AG04449 (cell line): ENCODE data around the gene PTPN12.
"Not testable (repeated sequence)": the region's sequence is repeated elsewhere in the genome, so short reads cannot be mapped to it uniquely, and the experiment has no call there.

Experiments
- CTCF ChIA-PET: fragments of 350-600 bp; formaldehyde crosslinking; extraction: SDS; loops from one replicate; lab custom pipeline; 2021; ENCODE audit warnings: antibody characterized with exemption; lab: Yijun Ruan, JAX
- POLR2A ChIA-PET: fragments of 400-600, 350-600 bp; formaldehyde crosslinking; extraction: SDS; loops from one replicate; lab custom pipeline; 2020; ENCODE audit warnings: antibody characterized with exemption, inconsistent platforms; lab: Yijun Ruan, JAX
- DNase-seq: peaks from one replicate; pipeline ENCODE4 v3.0.0-alpha.2; 2010; ENCODE audit warnings: low read depth, low spot score
- H3K4me3 ChIP-seq: 2 replicates; pipeline ENCODE4 v1.5.1; 2011; ENCODE audit warnings: low read depth, mild to moderate bottlenecking, control low read depth, low read length
- TF ChIP-seq, protein P1 (sequence below): IDR thresholded peaks from one replicate; pipeline ENCODE4 v1.5.1; 2011; ENCODE audit warnings: mild to moderate bottlenecking, moderate library complexity, low read length, control low read depth, inconsistent platforms; ENCODE audit not compliant: insufficient read depth; ENCODE audit errors: missing control alignments

PTPN12 gene

GRCh38 chr7:77536413-77537135, 521 bp upstream of the PTPN12 start:
- CTCF ChIA-PET: no interaction called here
- peak overlapping the region; percentile 98 for H3K4me3 ChIP-seq
- DNase-seq: peak; percentile 49
- TF ChIP-seq, protein P1, sequence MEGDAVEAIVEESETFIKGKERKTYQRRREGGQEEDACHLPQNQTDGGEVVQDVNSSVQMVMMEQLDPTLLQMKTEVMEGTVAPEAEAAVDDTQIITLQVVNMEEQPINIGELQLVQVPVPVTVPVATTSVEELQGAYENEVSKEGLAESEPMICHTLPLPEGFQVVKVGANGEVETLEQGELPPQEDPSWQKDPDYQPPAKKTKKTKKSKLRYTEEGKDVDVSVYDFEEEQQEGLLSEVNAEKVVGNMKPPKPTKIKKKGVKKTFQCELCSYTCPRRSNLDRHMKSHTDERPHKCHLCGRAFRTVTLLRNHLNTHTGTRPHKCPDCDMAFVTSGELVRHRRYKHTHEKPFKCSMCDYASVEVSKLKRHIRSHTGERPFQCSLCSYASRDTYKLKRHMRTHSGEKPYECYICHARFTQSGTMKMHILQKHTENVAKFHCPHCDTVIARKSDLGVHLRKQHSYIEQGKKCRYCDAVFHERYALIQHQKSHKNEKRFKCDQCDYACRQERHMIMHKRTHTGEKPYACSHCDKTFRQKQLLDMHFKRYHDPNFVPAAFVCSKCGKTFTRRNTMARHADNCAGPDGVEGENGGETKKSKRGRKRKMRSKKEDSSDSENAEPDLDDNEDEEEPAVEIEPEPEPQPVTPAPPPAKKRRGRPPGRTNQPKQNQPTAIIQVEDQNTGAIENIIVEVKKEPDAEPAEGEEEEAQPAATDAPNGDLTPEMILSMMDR: no peak
- POLR2A ChIA-PET: no interaction called here

GRCh38 chr7:77537778-77538280, 734 bp downstream of the PTPN12 start:
- TF ChIP-seq, protein P1: no peak
- peak overlapping the region; percentile 98 for H3K4me3 ChIP-seq
- no peak for DNase-seq
- CTCF ChIA-PET: no interaction called here
- POLR2A ChIA-PET: no interaction called here

GRCh38 chr7:77538281-77539212, 1.5 kb downstream of the PTPN12 start:
- CTCF ChIA-PET: interaction anchor here (1.1 kb wide), 1 partner anchor 113 kb away, joined by 5 read pairs; no protein-coding TSS in a partner anchor

GRCh38 chr7:77540402-77540822, 3.3 kb downstream of the PTPN12 start:
- no peak overlapping the region for H3K4me3 ChIP-seq
- TF ChIP-seq, protein P1: no peak
- CTCF ChIA-PET: interaction anchor here (1.0 kb wide), 1 partner anchor 111 kb away, joined by 3 read pairs; no protein-coding TSS in a partner anchor
- POLR2A ChIA-PET: no interaction called here
- no peak for DNase-seq

More at GRCh38 chr7:77538281-77539212, 1.5 kb downstream of the PTPN12 start:
- DNase-seq: peak; percentile 26
- TF ChIP-seq, protein P1: no peak
- H3K4me3 ChIP-seq: peak overlapping the region; percentile 98
- POLR2A ChIA-PET: no interaction called here

- ChIA-PET POLR2A (interaction anchor here (0.9 kb wide), 1 partner anchor 29 kb away, joined by 3 read pairs; no protein-coding TSS in a partner anchor), CTCF (interaction anchor here (1.0 kb wide), 1 partner anchor 111 kb away, joined by 3 read pairs; no protein-coding TSS in a partner anchor)
- not testable (repeated sequence) for H3K4me3 ChIP-seq, DNase-seq
These were observed 3.9 kb downstream of the PTPN12 start for GRCh38 chr7:77540993-77541392.

GRCh38 chr7:77542409-77542808, 5.3 kb downstream of the PTPN12 start:
- ChIA-PET POLR2A (no interaction called here), CTCF (interaction anchor here (0.7 to 1.3 kb wide), 2 partner anchors 109 to 217 kb away, joined by 3 to 6 read pairs; no protein-coding TSS in a partner anchor)
- no peak for DNase-seq
- H3K4me3 ChIP-seq: no peak overlapping the region
- TF ChIP-seq, protein P1: no peak
